ENCODE results near the gene CELA3B. TPM values are rescaled to one million over a fixed set of nuclear protein-coding genes. Genes with fewer than 3 reads are reported as not detected.
A peak's percentile ranks its signal among the peaks of the same experiment; 100 is the strongest.
"Not testable (repeated sequence)": the region's sequence is repeated elsewhere in the genome, so short reads cannot be mapped to it uniquely, and the experiment has no call there.

The CELA3B gene
- total RNA-seq, 1 donor from 2014 or later: not detected

- Histone ChIP-seq H3K4me1 (peaks cover 25% of the 10 kb centered on the region), H3K27ac (no peak overlapping the region), H3K27me3 (no peaks in the 10 kb centered on the region), H3K36me3 (no peaks in the 10 kb centered on the region), H3K9me3 (no peaks in the 10 kb centered on the region), H3K4me3 (no peak overlapping the region)
- no peak for DNase-seq
- TF ChIP-seq, protein P1, sequence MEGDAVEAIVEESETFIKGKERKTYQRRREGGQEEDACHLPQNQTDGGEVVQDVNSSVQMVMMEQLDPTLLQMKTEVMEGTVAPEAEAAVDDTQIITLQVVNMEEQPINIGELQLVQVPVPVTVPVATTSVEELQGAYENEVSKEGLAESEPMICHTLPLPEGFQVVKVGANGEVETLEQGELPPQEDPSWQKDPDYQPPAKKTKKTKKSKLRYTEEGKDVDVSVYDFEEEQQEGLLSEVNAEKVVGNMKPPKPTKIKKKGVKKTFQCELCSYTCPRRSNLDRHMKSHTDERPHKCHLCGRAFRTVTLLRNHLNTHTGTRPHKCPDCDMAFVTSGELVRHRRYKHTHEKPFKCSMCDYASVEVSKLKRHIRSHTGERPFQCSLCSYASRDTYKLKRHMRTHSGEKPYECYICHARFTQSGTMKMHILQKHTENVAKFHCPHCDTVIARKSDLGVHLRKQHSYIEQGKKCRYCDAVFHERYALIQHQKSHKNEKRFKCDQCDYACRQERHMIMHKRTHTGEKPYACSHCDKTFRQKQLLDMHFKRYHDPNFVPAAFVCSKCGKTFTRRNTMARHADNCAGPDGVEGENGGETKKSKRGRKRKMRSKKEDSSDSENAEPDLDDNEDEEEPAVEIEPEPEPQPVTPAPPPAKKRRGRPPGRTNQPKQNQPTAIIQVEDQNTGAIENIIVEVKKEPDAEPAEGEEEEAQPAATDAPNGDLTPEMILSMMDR (IDR thresholded peaks at IDR 0.05): no peak
- ATAC-seq: no peak
- intact Hi-C loops (cut with DNase I): no loop called here
Measured at GRCh38 chr1:21941370-21941769, 35.5 kb upstream of the CELA3B start.

DNA sequence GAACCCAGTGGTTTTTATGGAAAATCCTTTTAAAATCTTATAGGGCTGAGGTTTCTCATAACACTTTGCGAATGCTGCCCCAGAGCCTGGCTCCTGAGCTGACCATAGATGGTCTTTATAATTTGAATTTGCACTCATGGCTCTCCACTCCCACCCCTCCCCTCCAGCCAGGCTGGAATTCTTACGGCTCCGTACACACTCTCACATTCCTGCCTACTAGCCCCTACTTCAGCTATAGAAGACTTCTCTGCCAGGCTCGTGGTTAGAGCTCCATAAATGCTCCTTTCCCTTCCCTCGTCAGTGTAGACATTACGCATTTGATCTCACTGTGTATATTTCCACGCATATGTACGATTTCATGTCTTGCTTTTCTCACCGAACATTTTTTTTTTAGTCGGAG lies 34.4 kb upstream of the CELA3B start:
- TF ChIP-seq, protein P1 (IDR thresholded peaks at IDR 0.05): no peak
- Histone ChIP-seq H3K4me3 (no peak overlapping the region), H3K4me1 (peaks cover 25% of the 10 kb centered on the region), H3K9me3 (no peaks in the 10 kb centered on the region), H3K36me3 (no peaks in the 10 kb centered on the region), H3K27me3 (no peaks in the 10 kb centered on the region), H3K27ac (no peak overlapping the region)
- ATAC-seq (no peak), DNase-seq (no peak)
- intact Hi-C loops (cut with DNase I): no loop called here

DNA sequence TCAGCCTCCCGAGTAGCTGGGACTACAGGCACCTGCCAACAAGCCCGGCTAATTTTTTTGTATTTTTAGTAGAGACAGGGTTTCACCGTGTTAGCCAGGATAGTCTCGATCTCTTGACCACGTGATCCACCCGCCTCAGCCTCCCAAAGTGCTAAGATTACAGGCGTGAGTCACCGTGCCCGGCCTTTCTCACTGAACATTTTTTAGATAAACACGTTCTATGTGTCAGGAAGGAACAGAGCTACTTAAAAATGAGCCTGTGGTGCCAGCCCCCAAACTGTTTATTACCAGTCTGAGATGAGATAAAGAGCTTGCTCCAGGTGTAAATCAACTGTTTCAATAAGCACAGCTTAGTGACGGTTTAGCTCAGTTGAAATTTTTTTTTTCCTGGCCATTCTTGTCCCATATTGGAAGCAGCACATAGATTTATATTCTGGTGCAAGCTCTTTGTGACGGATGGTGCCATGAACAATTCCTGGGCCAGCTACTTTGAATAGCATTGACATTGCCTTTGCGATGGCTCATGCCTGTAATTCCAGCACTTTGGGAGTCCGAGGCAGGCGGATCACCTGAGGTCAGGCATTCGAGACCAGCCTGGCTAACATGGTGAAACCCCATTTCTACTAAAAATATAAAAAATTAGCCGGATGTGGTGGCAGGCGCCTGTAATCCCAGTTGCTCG lies 33.7 kb upstream of the CELA3B start:
- peaks cover 20% of the 10 kb centered on the region for H3K4me1 ChIP-seq
- H3K27ac ChIP-seq; DNase-seq; H3K27me3 ChIP-seq; H3K36me3 ChIP-seq; H3K4me3 ChIP-seq; H3K9me3 ChIP-seq; intact Hi-C loops (cut with DNase I): not testable (repeated sequence)
- ATAC-seq: peak; percentile 8

GRCh38 chr1:21944733-21945073 lies 32.1 kb upstream of the CELA3B start:
- no peaks in the 10 kb centered on the region for H3K36me3 ChIP-seq
- no peak overlapping the region for H3K4me3 ChIP-seq
- ATAC-seq: no peak
- H3K9me3 ChIP-seq: no peaks in the 10 kb centered on the region
- no peaks in the 10 kb centered on the region for H3K27me3 ChIP-seq
- peaks cover 9% of the 10 kb centered on the region for H3K4me1 ChIP-seq
- intact Hi-C loops (cut with DNase I): no loop called here
- TF ChIP-seq, protein P1 (IDR thresholded peaks at IDR 0.05): no peak
- no peak for DNase-seq
- no peak overlapping the region for H3K27ac ChIP-seq

DNA sequence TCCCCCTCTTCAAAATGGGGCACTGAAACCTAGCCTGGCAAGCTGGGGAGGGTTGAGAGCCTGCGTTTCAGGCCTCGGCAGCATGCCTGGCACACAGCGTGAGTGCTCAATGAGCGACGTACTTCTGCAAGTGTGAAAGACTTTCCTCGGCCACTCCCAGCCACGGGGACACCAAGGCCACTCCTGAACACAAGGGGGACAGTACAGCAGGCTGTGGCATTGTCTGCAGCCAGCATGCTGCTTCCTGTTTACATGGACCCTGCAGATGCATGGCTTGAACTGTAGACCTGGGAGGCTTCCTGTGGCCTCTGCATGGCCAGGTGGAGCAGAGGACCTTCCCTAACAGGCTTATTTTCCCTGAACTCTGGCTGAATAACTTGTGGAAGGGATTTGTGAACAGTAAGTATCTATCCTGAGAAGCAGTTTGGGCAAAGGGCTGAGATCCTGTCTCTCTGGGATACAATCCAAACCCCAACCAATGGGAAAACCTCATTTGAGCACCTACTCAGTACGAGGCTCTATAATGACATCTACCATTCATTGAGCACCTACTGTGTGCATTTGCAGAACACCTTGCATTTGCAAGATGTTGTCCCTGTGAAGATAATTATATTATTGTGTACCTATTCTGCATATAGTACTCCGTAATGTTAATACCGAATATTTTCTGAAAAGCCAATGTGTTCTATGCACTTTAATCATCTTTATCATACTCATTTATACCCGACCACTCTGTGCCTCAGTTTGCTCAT lies 29.8 kb upstream of the CELA3B start:
- ATAC-seq: peak; percentile 65
- intact Hi-C loops (cut with DNase I): no loop called here
- no peak overlapping the region for H3K4me3 ChIP-seq
- H3K4me1 ChIP-seq: peaks cover 5% of the 10 kb centered on the region
- DNase-seq: no peak
- H3K27ac ChIP-seq: peak overlapping the region; percentile 0
- no peaks in the 10 kb centered on the region for H3K27me3 ChIP-seq
- H3K9me3 ChIP-seq: no peaks in the 10 kb centered on the region
- H3K36me3 ChIP-seq: no peaks in the 10 kb centered on the region
- TF ChIP-seq, protein P1 (IDR thresholded peaks at IDR 0.05): no peak

- Histone ChIP-seq H3K27ac (no peak overlapping the region), H3K4me1 (peaks cover 5% of the 10 kb centered on the region), H3K9me3 (no peaks in the 10 kb centered on the region), H3K27me3 (no peaks in the 10 kb centered on the region), H3K36me3 (no peaks in the 10 kb centered on the region), H3K4me3 (no peak overlapping the region)
- no peak for DNase-seq
- TF ChIP-seq, protein P1 (IDR thresholded peaks at IDR 0.05): no peak
- intact Hi-C loops (cut with DNase I): no loop called here
- no peak for ATAC-seq
Measured at GRCh38 chr1:21950734-21951133, 26.1 kb upstream of the CELA3B start.

All from upper lobe of right lung (tissue), 1 donor.